ENCODE measurements around the gene MRPL17.

GRCh38 chr11:6633422-6634408 is 49.4 kb downstream of the MRPL17 start:
- TF ChIP-seq CTCF (IDR thresholded peaks at IDR 0.05) (no peak), POLR2AphosphoS5 (IDR thresholded peaks at IDR 0.05) (no peak), EP300 (IDR thresholded peaks at IDR 0.05) (no peak)

Measured in sigmoid colon (tissue), 4 donors.